Measurements from ENCODE around the gene COX5A.

The COX5A gene

DNA sequence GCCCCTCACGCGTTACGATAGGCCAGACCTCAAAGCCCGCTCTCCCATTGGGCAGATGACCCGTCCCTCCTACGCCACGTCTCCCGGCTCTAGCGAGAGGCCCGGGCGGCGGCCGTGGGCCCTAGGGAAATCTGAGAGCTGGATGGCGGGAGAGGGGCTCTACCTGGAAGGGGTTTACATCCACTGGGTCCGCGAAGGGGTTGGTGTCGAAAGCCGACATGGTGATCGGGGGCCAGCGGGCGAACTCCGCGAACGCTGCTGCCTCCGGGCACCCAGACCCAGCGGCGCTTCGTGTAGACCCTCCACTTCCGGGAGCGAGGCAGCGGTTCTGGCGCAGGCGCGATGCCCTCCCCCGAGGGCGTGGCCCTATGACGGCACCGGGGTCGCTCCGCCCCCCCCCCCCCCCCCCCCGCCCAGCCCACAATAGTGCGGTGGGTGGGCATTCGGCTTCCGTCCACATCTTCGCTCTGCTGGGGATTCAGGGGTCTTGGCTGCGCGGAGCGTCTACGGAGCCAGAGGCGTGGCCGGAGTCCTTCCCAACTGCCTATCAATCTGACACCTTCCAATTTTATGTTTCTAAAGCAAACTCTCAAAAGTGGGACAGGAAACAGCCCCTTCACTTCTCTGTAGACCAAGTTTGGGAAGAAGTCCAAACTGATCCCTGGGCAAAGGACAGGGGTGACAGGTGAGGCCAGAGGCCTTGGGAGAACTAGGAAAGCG is 64.7 kb downstream of the COX5A start, which contains the start of gene SCAMP2:
SCAMP2 (minus strand) TSS at position 330 of the 720 bp plus-strand sequence; CDS start at position 220, 110 bp downstream.
- Mint-ChIP-seq H3K27ac (ENCODE audit: low read depth) (peak within 1 kb of the TSS; percentile 100), H3K9me3 (no peaks in the 10 kb centered on the region), H3K36me3 (ENCODE audit: insufficient read depth) (peaks cover 14% of the 10 kb centered on the region), H3K4me1 (peaks cover 46% of the 10 kb centered on the region), H3K4me3 (peak within 1 kb of the TSS; percentile 100), H3K27me3 (no peaks in the 10 kb centered on the region)
- peak; percentile 90 for ATAC-seq (replicated peaks; ENCODE audit: extremely low read depth, poor library complexity, severe bottlenecking)
- DNase-seq (ENCODE audit: low spot score in 2 of 2) = peak; percentile 88

DNA sequence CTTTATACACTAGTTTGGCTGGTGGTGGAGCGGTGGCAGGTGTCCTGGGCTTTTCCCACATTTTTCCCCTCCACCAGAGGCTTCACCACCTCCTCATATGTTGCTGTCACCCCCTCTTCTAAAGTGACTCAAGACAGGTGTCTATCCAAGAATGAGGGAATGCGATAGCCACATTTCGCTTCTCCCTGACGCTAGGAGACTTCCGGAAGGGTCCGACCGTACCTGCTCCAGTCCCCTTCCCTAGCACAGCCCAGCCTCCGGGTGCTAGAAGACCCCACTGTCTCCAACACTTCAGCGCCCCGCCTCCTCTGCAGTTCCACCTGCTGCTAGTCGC is 65.2 kb downstream of the COX5A start:
- Mint-ChIP-seq H3K36me3 (ENCODE audit: insufficient read depth) (peaks cover 18% of the 10 kb centered on the region), H3K27me3 (no peaks in the 10 kb centered on the region), H3K4me3 (peak overlapping the region; percentile 100), H3K4me1 (peaks cover 51% of the 10 kb centered on the region), H3K27ac (ENCODE audit: low read depth) (peak overlapping the region; percentile 100), H3K9me3 (no peaks in the 10 kb centered on the region)
- ATAC-seq (replicated peaks; ENCODE audit: extremely low read depth, poor library complexity, severe bottlenecking) = no peak
- no peak for DNase-seq (ENCODE audit: low spot score in 2 of 2)

DNA sequence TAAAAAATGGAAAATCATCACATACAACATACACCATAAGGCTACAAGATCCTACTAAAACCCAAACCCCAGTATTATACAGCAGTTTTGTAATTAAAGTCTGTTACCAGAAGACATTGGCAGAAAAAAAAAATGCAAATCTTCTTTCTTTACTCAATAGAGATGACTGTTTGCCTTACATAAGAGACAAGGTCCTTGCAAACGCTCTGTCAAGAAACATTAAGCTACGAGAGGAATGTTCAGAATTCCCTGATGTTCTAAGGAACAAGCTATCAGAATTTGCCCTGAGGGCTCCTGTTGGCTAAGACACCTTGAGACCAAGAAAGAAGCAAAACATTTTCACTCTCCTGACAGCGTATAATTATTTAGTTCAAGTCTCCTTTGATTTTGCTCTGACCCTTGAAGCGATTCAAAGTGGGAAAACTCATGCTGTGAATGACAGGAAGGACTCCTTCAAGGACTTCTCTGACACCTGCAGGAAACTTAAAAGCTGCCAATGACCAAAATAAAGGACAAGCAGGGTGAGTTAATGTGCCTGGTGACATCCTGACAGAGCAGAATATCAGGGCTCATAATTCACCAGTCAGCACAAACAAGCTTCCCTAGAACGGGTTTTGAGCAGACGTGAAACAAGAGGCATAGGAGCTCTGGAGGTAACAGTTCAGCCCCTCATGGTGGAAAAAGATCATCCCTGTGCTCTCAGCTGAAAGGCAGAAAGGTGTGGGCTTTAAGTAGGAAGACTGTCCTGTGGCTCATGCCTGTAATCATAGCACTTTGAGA is 67.2 kb downstream of the COX5A start:
- H3K4me3 Mint-ChIP-seq = peak overlapping the region; percentile 100
- no peaks in the 10 kb centered on the region for H3K9me3 Mint-ChIP-seq
- H3K27me3 Mint-ChIP-seq = no peaks in the 10 kb centered on the region
- H3K27ac Mint-ChIP-seq (ENCODE audit: low read depth) = peak overlapping the region; percentile 80
- H3K36me3 Mint-ChIP-seq (ENCODE audit: insufficient read depth) = peaks cover 28% of the 10 kb centered on the region
- peaks cover 66% of the 10 kb centered on the region for H3K4me1 Mint-ChIP-seq
- ATAC-seq (replicated peaks; ENCODE audit: extremely low read depth, poor library complexity, severe bottlenecking) (no peak), DNase-seq (ENCODE audit: low spot score in 2 of 2) (no peak)
